Left lobe of liver (tissue), 2 donors: ENCODE measurements around the gene ASMT. TPM values are rescaled to one million over a fixed set of nuclear protein-coding genes. Genes with fewer than 3 reads are reported as not detected.
A peak's percentile ranks its signal among the peaks of the same experiment; 100 is the strongest.
"Not testable (repeated sequence)": the region's sequence is repeated elsewhere in the genome, so short reads cannot be mapped to it uniquely, and the experiment has no call there.

Experiments
- ATAC-seq: fragments of 200-7000 bp; cut with Tn5 transposase; one replicate; pipeline ENCODE4 v1.9.1; 2020; ENCODE audit warnings: mild to moderate bottlenecking, moderate library complexity
- DNase-seq: peaks from one replicate; pipeline ENCODE4 v3.0.0-alpha.2; 2020; ENCODE audit warnings: low spot score
- total RNA-seq: library from RNA; stranded (reverse); gene quantifications from one replicate; pipeline ENCODE4 v1.2.1, GENCODE V29; 2021
- donor health status: DM: no; HTN: no; CAD: no; lungs with moderate emphysema.
- donor health status: DM: no; HTN: yes; CAD: no.

ASMT gene, protein sequence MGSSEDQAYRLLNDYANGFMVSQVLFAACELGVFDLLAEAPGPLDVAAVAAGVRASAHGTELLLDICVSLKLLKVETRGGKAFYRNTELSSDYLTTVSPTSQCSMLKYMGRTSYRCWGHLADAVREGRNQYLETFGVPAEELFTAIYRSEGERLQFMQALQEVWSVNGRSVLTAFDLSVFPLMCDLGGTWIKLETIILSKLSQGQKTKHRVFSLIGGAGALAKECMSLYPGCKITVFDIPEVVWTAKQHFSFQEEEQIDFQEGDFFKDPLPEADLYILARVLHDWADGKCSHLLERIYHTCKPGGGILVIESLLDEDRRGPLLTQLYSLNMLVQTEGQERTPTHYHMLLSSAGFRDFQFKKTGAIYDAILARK
- total RNA-seq = not detected

DNA sequence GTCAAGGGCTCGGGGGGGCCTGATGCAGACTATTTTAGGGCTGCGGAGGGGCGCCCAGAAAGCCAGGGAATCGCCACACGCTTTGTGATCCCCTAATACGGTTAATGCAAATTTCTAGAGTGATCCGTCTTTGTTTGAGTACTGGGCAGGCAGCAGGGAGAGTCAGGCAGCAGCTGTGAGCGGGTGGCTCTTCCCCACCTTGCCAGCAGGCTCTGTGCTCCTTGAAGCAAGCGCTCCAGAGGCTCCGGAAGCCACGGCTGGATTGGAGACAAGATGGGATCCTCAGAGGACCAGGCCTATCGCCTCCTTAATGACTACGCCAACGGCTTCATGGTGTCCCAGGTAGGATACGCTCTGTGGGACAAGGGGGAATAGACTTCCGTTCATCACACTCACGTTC is at the start of gene ASMT:
TSS of gene ASMT (plus strand) at position 133 of the 400 bp plus-strand sequence. CDS start at position 274, 141 bp downstream.
- DNase-seq (no peak), ATAC-seq (no peak)

DNA sequence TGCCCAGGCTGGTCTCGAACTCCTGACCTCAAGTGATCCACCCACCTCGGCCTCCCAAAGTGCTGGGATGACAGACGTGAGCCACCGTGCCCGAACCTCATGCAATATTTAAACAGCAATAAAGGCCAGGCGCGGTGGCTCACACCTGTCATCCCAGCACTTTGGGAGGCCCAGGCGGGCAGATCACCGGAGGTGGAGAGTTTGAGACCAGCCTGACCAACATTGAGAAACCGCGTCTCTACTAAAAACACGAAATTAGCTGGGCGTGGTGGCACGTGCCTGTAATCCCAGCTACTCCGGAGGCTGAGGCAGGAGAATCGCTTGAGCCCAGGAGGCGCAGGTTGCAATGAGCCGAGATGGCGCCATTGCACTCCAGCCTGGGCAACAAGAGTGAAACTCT is 40.7 kb upstream of the ASMT start:
- peak; percentile 7 for DNase-seq
- ATAC-seq = not testable (repeated sequence)

DNA sequence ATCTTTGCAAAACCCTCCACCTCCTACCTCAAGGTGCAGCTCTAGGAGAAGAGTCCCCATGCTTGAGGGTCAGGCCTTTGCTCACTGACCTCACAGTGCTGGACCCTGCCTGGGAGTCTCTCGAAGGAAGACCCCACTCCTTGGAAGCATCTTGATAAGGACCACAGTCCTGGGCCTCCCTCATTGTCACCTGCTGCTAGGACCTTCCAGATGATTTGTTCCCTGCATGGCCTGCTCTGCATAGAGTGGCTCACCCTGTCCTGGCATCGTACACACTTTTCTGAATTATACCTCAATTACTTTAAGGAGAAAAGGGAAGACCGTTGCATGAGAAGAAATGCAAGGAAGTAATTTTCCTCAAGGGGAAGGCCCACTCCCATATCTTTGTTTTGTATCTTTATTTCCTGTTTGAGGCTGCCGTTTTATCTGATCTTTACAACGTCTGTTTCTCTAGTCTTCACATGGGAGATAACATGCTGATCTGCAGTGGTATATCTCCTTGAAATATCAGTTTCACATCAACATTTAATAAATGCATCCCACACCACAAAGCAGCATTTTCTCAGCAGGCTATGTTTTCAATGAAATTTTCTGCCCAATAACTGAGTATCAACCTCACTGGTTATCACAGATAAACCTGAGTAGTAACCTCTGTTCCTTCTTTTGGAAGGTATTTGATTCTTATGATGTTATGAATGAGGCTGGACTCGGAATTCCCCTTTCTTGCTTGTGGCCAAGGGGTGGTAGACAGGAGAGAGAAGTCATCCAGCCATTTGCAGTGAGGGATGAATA is 38.5 kb upstream of the ASMT start:
- ATAC-seq = no peak
- no peak for DNase-seq

DNA sequence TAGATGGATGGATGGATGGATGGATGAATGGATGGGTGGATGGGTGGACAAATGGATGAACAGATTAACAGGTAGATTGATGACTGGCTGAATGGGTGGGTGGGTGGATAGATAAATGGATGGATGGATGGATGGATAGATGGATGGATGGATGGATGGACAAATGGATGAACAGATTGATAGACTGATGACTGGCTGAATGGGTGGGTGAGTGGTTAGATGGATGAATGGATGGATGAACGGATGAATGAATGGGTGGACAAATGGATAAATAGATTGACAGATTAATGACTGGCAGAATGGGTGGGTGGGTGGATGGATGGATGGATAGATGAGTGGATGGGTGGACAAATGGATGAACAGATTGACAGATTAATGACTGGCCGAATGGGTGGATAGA is 37.0 kb upstream of the ASMT start:
- no peak for ATAC-seq
- no peak for DNase-seq

DNA sequence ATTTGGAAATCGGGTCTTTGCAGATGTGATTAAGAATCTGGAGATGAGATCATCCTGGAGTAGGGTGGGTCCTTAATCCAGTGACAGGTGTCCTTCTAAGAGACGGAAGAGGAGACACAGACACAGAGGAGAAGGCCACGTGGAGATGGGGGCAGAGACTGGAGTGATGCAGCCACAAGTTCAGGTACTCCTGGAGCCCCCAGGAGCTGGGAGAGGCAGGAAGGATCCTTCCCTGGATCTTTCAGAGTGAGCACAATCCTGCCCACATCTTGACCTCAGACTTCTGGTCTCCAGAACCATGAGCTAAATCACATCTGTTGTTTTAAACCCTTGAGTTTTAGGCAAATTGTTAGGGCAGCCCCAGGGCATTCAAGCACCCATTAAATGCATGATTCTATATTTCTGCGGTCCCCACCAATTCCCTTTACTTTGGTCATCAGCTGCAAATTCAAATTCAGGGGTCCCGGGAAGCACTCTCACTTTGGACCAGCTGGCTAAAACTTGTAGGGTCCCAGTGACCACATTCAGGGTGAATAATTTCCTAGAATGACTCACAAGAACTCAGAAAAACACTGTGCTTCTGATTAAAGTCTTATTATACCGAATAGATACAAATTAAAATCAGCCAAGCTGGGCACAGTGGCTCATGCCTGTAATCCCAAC is 36.2 kb upstream of the ASMT start:
- ATAC-seq (no peak), DNase-seq (no peak)

DNA sequence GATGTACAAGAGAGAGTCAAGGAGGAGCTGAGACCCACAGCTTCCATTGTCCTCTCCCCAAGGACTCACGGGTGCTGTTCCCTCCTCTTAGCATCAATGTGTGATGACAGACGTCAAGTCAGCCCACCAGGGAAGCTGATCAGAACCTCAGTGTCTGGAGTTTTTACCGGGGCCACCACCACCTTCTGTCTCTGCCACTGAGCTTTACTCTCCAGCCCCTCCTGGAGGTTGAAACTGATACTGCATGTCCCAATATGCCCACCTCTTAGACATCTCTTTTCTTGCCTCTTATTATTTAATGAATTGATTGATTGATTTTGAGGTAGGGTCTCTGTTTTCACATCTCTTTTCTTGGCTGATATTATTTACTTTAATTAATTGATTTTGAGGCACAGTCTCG is 33.7 kb upstream of the ASMT start:
- ATAC-seq (peak; percentile 95), DNase-seq (no peak)

- no peak for ATAC-seq
- peak; percentile 34 for DNase-seq
These were observed 32.0 kb upstream of the ASMT start for GRCh38 chrX:1582686-1583437.

- DNase-seq (peak; percentile 14), ATAC-seq (no peak)
These were observed 30.4 kb upstream of the ASMT start for GRCh38 chrX:1584237-1585011.

DNA sequence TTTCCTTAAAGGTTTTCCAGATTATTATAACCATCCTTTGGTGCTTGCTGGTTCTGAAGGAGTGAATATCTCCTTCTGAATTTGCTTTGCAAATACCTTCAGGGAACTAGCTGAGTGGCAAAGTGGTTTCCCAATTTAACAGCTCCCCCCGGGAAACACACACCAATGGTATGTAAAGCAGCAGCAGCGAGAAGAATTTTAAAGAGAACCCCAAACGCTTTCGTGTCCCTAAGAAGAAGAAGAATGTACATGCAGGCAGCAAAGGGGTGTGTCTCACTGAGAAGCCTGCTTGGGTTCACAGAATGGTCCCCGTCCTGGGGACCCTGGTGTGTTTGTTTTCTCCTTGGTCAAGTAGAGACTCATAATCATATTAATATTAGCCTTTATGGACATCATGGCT is 27.7 kb upstream of the ASMT start:
- ATAC-seq (no peak), DNase-seq (peak; percentile 14)

GRCh38 chrX:1589356-1590130 is 25.3 kb upstream of the ASMT start:
- ATAC-seq (no peak), DNase-seq (peak; percentile 35)

DNA sequence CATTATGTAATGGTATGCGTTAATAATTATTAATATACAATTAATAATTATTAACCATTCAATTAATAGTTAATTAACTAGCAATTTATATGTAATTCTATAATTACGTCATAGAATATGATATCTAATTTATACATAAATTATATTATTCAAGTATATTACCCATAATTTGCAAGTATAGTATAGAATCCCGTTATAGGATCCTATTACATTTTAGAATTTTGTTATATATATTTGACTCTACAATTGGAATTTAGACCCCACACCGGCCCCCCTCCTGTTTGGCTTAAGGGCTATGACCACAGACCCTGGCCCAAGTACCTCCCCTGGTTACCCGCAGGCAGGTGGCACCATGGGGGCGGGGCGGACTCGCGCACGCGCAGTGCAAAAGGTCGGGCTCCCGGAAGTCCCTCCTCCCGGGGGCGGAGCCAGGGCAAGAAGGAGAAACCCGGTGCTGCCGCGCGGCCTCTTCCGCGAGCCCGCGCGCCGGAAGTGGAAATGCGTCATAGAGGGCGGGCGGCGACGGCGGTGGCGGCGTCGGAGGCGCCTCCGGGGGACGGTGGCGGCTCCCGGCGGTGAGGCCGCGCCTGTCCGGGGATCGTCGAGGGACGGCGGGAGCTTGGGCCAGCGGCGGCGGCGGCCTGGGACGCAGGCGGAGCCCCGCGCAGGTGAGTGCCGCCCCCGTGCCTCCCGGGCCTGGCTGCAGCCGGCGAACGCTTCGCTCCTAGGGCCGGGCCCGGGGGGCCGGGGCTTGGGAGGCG is 23.6 kb upstream of the ASMT start, which contains the start of gene AKAP17A:
TSS of gene AKAP17A (plus strand) at position 503 of the 761 bp plus-strand sequence. CDS start 1,859 bp downstream, outside the sequence.
- DNase-seq (peak; percentile 99), ATAC-seq (peak; percentile 95)

- ATAC-seq (peak; percentile 4), DNase-seq (peak; percentile 57)
These were observed 22.9 kb upstream of the ASMT start for GRCh38 chrX:1591863-1592469.

GRCh38 chrX:1592470-1593142 is 22.3 kb upstream of the ASMT start:
- ATAC-seq (peak; percentile 61), DNase-seq (peak; percentile 46)

DNA sequence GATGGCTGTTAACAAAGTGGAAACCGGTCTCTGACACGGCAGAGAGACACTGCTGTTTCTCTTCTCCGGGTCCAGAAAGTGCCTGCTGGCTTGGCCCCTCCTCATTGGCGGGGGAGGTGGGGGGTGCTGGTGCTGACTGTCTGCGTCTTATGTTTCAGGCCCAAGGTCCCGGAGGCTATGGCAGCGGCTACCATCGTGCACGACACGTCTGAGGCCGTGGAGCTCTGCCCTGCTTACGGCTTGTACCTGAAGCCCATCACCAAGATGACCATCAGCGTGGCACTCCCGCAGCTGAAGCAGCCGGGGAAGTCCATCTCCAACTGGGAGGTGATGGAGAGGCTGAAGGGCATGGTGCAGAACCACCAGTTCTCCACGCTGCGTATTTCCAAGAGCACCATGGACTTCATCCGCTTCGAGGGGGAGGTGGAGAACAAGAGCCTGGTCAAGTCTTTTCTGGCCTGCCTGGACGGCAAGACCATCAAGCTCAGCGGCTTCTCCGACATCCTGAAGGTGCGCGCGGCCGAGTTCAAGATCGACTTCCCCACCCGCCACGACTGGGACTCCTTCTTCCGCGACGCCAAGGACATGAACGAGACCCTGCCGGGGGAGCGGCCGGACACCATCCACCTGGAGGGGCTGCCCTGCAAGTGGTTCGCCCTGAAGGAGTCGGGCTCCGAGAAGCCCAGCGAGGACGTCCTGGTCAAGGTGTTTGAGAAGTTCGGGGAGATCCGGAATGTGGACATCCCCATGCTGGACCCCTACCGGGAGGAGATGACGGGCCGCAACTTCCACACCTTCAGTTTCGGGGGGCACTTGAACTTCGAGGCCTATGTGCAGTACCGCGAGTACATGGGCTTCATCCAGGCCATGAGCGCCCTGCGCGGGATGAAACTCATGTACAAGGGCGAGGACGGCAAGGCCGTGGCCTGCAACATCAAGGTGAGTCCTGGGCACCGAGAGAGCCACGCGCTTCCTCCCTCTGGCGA is 21.3 kb upstream of the ASMT start:
- no peak for ATAC-seq
- peak; percentile 45 for DNase-seq

DNA sequence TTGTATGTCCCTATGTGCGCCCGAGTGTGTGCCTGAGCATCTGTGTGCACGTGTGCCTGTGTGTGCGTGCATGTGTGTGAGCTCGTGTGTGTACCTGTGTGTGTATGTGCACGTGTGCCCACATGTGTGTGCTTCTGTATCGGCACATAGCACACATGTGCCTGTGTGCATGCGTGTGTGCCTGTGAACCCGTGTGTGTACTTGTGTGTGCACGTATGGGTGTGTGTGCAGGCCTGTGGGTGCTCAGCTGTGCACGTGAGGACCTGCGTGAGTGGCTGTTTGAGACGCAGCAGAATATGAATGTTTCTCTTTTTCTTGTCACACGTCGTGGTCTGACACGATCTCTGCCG is 19.2 kb upstream of the ASMT start:
- no peak for ATAC-seq
- DNase-seq = peak; percentile 41

GRCh38 chrX:1596676-1597344 is 18.0 kb upstream of the ASMT start:
- ATAC-seq (no peak), DNase-seq (peak; percentile 29)
